ENCODE measurements around the gene WFDC6.

The WFDC6 gene

GRCh38 chr20:45564760-45565276, 25.5 kb upstream of the WFDC6 start:
- TF ChIP-seq SPI1 (IDR thresholded peaks at IDR 0.05; ENCODE audit: low read depth, low read length) (no peak), POLR2AphosphoS5 (IDR thresholded peaks at IDR 0.05; ENCODE audit: low read depth, low read length) (no peak), POLR2A (IDR thresholded peaks at IDR 0.05; ENCODE audit: low read depth, low read length) (no peak), POU2F2 (IDR thresholded peaks at IDR 0.05; ENCODE audit: low read depth, low read length) (no peak), TAF1 (IDR thresholded peaks at IDR 0.05; ENCODE audit: low read depth, low read length) (no peak), PAX5 (IDR thresholded peaks at IDR 0.05; ENCODE audit: insufficient read depth, low read length, severe bottlenecking) (no peak)
- no peak for FAIRE-seq
- DNase-seq (ENCODE audit: insufficient read length, low spot score): no peak

DNA sequence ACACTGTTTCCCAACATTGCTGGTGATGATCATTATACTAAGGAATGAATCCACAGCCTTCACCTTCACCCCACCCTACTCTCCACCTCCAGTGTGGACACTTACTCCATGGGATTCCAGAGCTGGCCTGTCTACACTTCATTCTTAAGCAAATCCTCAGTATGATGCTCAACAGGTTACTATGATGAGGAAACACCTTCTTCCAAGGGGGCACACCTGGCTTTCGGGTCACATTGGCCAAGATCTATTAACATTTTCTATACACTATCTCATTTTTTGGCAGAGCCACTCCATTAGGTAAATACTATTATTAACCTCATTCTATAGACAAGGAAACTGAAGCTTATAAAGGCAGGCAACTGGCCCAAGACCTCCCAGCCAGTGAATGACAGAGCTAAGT, 15.9 kb upstream of the WFDC6 start:
- TF ChIP-seq POU2F2 (IDR thresholded peaks at IDR 0.05; ENCODE audit: low read depth, low read length) (no peak), PAX5 (IDR thresholded peaks at IDR 0.05; ENCODE audit: insufficient read depth, low read length, severe bottlenecking) (no peak), POLR2A (IDR thresholded peaks at IDR 0.05; ENCODE audit: low read depth, low read length) (no peak), SPI1 (IDR thresholded peaks at IDR 0.05; ENCODE audit: low read depth, low read length) (no peak)
- DNase-seq (ENCODE audit: insufficient read length, low spot score) (no peak), FAIRE-seq (no peak)

DNA sequence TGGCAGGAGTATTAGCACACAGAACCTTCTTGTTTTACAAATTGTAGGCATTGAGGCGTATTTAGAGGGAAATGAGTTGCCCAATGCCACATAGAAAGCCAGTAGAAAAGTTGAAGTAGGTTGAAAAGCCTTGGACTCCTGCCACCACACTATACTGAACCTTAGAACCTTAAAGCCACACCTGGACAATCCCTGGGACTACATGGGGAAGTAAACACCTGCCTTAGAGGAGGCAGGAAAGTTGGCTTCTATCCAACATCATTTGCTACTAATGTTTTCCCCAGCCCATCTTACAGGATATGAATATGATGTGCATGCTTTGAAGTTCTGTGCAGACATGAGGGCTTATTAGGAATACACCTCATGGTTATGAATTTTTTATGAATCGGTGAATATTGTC, 13.2 kb upstream of the WFDC6 start:
- TF ChIP-seq POLR2AphosphoS5 (IDR thresholded peaks at IDR 0.05; ENCODE audit: low read depth, low read length): no peak
- TF ChIP-seq PAX5 (IDR thresholded peaks at IDR 0.05; ENCODE audit: insufficient read depth, low read length, severe bottlenecking): no peak
- no peak for TF ChIP-seq POU2F2 (IDR thresholded peaks at IDR 0.05; ENCODE audit: low read depth, low read length)
- TF ChIP-seq POLR2A (IDR thresholded peaks at IDR 0.05; ENCODE audit: low read depth, low read length): no peak
- TF ChIP-seq SPI1 (IDR thresholded peaks at IDR 0.05; ENCODE audit: low read depth, low read length): no peak
- TF ChIP-seq TAF1 (IDR thresholded peaks at IDR 0.05; ENCODE audit: low read depth, low read length): no peak
- FAIRE-seq: no peak
- no peak for DNase-seq (ENCODE audit: insufficient read length, low spot score)

GRCh38 chr20:45550765-45551164, 11.5 kb upstream of the WFDC6 start:
- FAIRE-seq (no peak), DNase-seq (ENCODE audit: insufficient read length, low spot score) (no peak)
- TF ChIP-seq SPI1 (IDR thresholded peaks at IDR 0.05; ENCODE audit: low read depth, low read length) (no peak), PAX5 (IDR thresholded peaks at IDR 0.05; ENCODE audit: insufficient read depth, low read length, severe bottlenecking) (no peak), POLR2AphosphoS5 (IDR thresholded peaks at IDR 0.05; ENCODE audit: low read depth, low read length) (no peak), POLR2A (IDR thresholded peaks at IDR 0.05; ENCODE audit: low read depth, low read length) (no peak), POU2F2 (IDR thresholded peaks at IDR 0.05; ENCODE audit: low read depth, low read length) (no peak), TAF1 (IDR thresholded peaks at IDR 0.05; ENCODE audit: low read depth, low read length) (no peak)

DNA sequence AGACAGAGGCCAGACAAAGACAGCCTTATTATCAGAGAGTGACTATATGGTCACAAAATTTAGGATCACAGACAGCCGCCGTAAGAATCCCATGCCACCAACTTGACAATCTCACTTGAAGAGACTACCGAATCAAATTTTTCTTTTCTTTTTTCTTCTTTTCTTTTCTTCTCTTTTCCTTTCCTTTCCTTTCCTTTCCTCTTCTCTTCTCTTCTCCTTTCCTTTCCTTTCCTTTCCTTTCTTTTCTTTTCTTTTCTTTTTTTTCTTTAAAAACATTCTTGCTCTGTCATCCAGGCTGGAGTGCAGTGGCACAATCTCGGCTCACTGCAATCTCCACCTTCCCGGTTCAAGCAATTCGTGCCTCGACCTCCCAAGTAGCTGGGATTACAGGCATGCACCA, 9.1 kb upstream of the WFDC6 start:
- TF ChIP-seq SPI1 (IDR thresholded peaks at IDR 0.05; ENCODE audit: low read depth, low read length): no peak
- TF ChIP-seq PAX5 (IDR thresholded peaks at IDR 0.05; ENCODE audit: insufficient read depth, low read length, severe bottlenecking): no peak
- TF ChIP-seq POLR2AphosphoS5 (IDR thresholded peaks at IDR 0.05; ENCODE audit: low read depth, low read length): no peak
- no peak for TF ChIP-seq TAF1 (IDR thresholded peaks at IDR 0.05; ENCODE audit: low read depth, low read length)
- TF ChIP-seq POLR2A (IDR thresholded peaks at IDR 0.05; ENCODE audit: low read depth, low read length): no peak
- TF ChIP-seq POU2F2 (IDR thresholded peaks at IDR 0.05; ENCODE audit: low read depth, low read length): no peak
- DNase-seq (ENCODE audit: insufficient read length, low spot score): no peak
- no peak for FAIRE-seq

DNA sequence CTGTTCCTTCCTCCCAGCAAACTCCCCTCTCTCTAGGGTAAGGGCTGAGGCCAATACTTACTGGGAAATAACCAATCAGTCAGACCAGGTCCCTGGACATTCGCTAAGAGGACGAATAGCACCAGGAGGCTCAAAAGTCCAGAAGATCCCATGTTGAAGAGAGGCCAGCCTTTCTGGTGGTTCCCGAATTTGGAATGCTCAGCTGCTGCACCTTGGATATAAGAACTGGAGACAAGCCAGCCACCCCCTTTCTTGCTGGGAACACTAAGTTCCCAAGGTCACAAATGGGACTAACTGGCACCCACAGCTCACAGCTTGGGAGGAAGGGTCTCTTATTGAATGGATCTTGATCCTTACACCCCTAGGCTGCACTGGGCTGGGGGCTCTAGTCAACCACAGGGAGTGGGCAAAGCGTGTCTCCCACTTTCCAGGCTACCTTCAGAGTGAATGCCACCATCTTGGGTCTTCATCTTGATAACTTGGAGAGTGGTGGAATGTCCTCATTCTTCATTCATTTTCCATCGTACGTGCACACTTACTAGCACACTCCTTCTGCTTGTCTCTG, 8.0 kb upstream of the WFDC6 start, which contains the start of gene EPPIN:
Gene EPPIN (minus strand): TSS at position 196 of the 565 bp plus-strand sequence. CDS start 44 bp downstream, at position 152.
- FAIRE-seq: no peak
- DNase-seq (ENCODE audit: insufficient read length, low spot score): no peak
- TF ChIP-seq PAX5 (IDR thresholded peaks at IDR 0.05; ENCODE audit: insufficient read depth, low read length, severe bottlenecking): no peak
- no peak for TF ChIP-seq SPI1 (IDR thresholded peaks at IDR 0.05; ENCODE audit: low read depth, low read length)
- no peak for TF ChIP-seq TAF1 (IDR thresholded peaks at IDR 0.05; ENCODE audit: low read depth, low read length)
- TF ChIP-seq POLR2A (IDR thresholded peaks at IDR 0.05; ENCODE audit: low read depth, low read length): no peak
- no peak for TF ChIP-seq POU2F2 (IDR thresholded peaks at IDR 0.05; ENCODE audit: low read depth, low read length)
- TF ChIP-seq POLR2AphosphoS5 (IDR thresholded peaks at IDR 0.05; ENCODE audit: low read depth, low read length): no peak

DNA sequence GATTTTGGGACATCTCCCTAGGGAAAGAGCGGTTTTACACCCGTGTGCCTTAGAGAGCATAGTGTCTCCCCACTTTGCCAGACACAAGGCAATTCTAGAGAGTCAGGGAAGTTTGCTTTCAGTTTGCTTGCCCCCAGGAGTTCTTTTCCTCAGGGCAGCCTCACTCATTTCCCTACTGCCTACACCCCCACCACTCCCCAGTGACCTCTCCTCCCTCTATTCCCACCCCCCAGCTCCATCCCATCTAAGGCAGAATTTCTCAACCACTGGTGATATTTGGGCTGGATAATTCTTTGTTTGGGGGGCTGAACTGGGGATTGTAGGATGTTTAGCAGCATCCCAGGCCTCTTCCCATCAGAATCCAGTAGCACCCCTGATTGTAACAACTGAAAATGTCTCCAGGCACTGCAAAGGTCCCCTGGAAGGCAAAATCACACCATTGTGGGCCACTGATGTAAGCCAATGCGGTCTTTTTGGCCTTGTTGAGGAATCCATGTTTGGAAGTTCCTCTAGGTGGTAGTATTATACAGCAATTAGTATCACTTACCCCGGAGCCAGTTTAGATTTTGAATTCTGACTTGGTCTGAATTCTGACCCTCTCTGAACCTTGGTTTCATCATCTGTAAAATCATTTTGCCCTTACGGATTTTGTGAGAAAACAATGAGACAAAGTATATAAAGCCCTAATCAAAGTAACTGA, 6.6 kb upstream of the WFDC6 start:
- FAIRE-seq: no peak
- TF ChIP-seq SPI1 (IDR thresholded peaks at IDR 0.05; ENCODE audit: low read depth, low read length) (no peak), PAX5 (IDR thresholded peaks at IDR 0.05; ENCODE audit: insufficient read depth, low read length, severe bottlenecking) (no peak), TAF1 (IDR thresholded peaks at IDR 0.05; ENCODE audit: low read depth, low read length) (no peak), POLR2A (IDR thresholded peaks at IDR 0.05; ENCODE audit: low read depth, low read length) (no peak), POU2F2 (IDR thresholded peaks at IDR 0.05; ENCODE audit: low read depth, low read length) (no peak), POLR2AphosphoS5 (IDR thresholded peaks at IDR 0.05; ENCODE audit: low read depth, low read length) (no peak)
- DNase-seq (ENCODE audit: insufficient read length, low spot score): no peak

DNA sequence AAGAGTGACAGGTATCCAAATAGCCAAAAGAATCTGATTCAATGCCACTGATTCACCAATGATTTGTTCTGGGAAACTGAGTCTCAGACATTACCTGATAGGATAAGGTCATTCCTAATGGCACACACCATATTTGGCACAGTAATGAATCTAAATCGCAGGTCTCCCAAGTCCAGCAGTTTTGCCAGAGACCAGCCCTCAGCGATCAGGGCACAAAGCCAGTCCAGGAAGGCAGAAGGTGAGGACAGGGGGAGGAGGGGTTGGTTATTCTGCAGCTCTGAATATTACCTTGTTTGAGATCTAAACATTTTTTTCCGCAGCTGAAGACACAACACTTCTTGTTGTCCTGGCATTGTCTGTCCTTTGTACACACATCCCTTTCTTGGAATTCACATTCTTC, 6.1 kb upstream of the WFDC6 start:
- no peak for TF ChIP-seq TAF1 (IDR thresholded peaks at IDR 0.05; ENCODE audit: low read depth, low read length)
- no peak for FAIRE-seq

GRCh38 chr20:45538209-45538799, 978 bp downstream of the WFDC6 start:
- TF ChIP-seq SPI1 (IDR thresholded peaks at IDR 0.05; ENCODE audit: low read depth, low read length) (no peak), TAF1 (IDR thresholded peaks at IDR 0.05; ENCODE audit: low read depth, low read length) (no peak), POLR2A (IDR thresholded peaks at IDR 0.05; ENCODE audit: low read depth, low read length) (no peak), POLR2AphosphoS5 (IDR thresholded peaks at IDR 0.05; ENCODE audit: low read depth, low read length) (no peak), PAX5 (IDR thresholded peaks at IDR 0.05; ENCODE audit: insufficient read depth, low read length, severe bottlenecking) (no peak), POU2F2 (IDR thresholded peaks at IDR 0.05; ENCODE audit: low read depth, low read length) (no peak)
- DNase-seq (ENCODE audit: insufficient read length, low spot score) (no peak), FAIRE-seq (no peak)

More for the DNA sequence above, 6.1 kb upstream of the WFDC6 start:
- DNase-seq (ENCODE audit: insufficient read length, low spot score): no peak
